HCT116 (cell line): Measurements from ENCODE around the gene RFXANK. TPM values are rescaled to one million over a fixed set of nuclear protein-coding genes. Genes with fewer than 3 reads are reported as not detected.

ENCODE experiments used
- ATAC-seq: fragments of 200-7000 bp; cut with Tn5 transposase; 2 replicates; pipeline ENCODE4 v1.9.1; 2020; ENCODE audit warnings: mild to moderate bottlenecking, moderate library complexity
- BruUV-seq: library from RNA; stranded (reverse); fragments of 400-500 nt; replicated peaks from 2 replicates; lab custom pipeline; 2021; lab: Mats Ljungman, UMichigan
- CTCF ChIA-PET: fragments of 300-600 bp; sonication (Branson Sonifier 250); formaldehyde crosslinking; loops from one replicate; lab custom pipeline; 2021; ENCODE audit warnings: antibody characterized with exemption; lab: Charles Lee
- POLR2A ChIA-PET: fragments of 300-600, 350-600 bp; sonication (Branson Sonifier 250); formaldehyde crosslinking; loops from one replicate; lab custom pipeline; 2021; ENCODE audit warnings: antibody characterized with exemption; lab: Charles Lee
- RAD21 ChIA-PET, 2 experiments: fragments of 300-600 bp; sonication (Branson Sonifier 250); formaldehyde crosslinking; loops; one replicate each; lab custom pipeline; 2023; ENCODE audit warnings: low total read pairs in 2 of 2; ENCODE audit not compliant: uncharacterized antibody in 2 of 2, unreplicated experiment in 2 of 2, low non-redundant PET in 1 of 2; lab: Charles Lee
- DNase-seq: peaks from one replicate; pipeline ENCODE4 v3.0.0-alpha.2; 2010; ENCODE audit warnings: low read depth, low spot score
- H2AFZ ChIP-seq: fragments of 200-600 bp; shearing (Covaris generic), sonication (generic); 2 replicates; pipeline ENCODE4 v1.6.1; 2017; ENCODE audit warnings: low read depth, mixed run types, mixed read lengths, antibody characterized with exemption, low read length; ENCODE audit not compliant: poor library complexity, severe bottlenecking
- H3K27ac ChIP-seq: 2 replicates; pipeline ENCODE4 v1.5.1; 2012; ENCODE audit warnings: low read depth, low read length
- H3K27me3 ChIP-seq: fragments of 200-600 bp; sonication (generic); 2 replicates; pipeline ENCODE4 v1.6.1; 2016; ENCODE audit warnings: mixed run types, low read length, mixed read lengths; ENCODE audit not compliant: insufficient read depth
- H3K36me3 ChIP-seq, 2 experiments: fragments of 200-500 bp in 1 of 2; fragments of 200-600 bp in 1 of 2; sonication (Bioruptor generic) in 1 of 2; sonication (generic) in 1 of 2; 2 replicates each; pipeline versions ENCODE4 v1.5.1 to v1.6.1; 2014 to 2016; ENCODE audit warnings: low read length in 2 of 2, inconsistent platforms in 1 of 2, mixed read lengths in 1 of 2, mixed run types in 1 of 2; ENCODE audit not compliant: insufficient read depth in 2 of 2, control insufficient read depth in 1 of 2
- H3K4me1 ChIP-seq, 2 experiments: fragments of 200-600 bp in 1 of 2; sonication (generic) in 1 of 2; 2 replicates each; pipeline versions ENCODE4 v1.5.1 to v1.6.1; 2012 to 2017; ENCODE audit warnings: low read length in 2 of 2, inconsistent platforms in 1 of 2, mild to moderate bottlenecking in 1 of 2, mixed read lengths in 1 of 2, mixed run types in 1 of 2, moderate library complexity in 1 of 2; ENCODE audit not compliant: insufficient read depth in 2 of 2, control insufficient read depth in 1 of 2
- H3K4me2 ChIP-seq: fragments of 200-600 bp; sonication (generic); 2 replicates; pipeline ENCODE4 v1.6.1; 2017; ENCODE audit warnings: mixed run types, low read length, mixed read lengths
- H3K4me3 ChIP-seq, 2 experiments: fragments of 200-600 bp in 1 of 2; sonication (generic) in 1 of 2; replicated peaks in 1 of 2; 2 replicates each; pipeline ENCODE4 v1.5.1; 2011 to 2016; ENCODE audit warnings: low read length in 2 of 2, control low read depth in 1 of 2, low read depth in 1 of 2, mild to moderate bottlenecking in 1 of 2, mixed read lengths in 1 of 2, mixed run types in 1 of 2
- H3K79me2 ChIP-seq: fragments of 200-600 bp; sonication (generic); 2 replicates; pipeline ENCODE4 v1.6.1; 2017; ENCODE audit warnings: mild to moderate bottlenecking, mixed run types, low read length, moderate library complexity, mixed read lengths; ENCODE audit not compliant: insufficient read depth
- H3K9ac ChIP-seq: fragments of 200-600 bp; sonication (generic); 2 replicates; pipeline ENCODE4 v1.6.1; 2016; ENCODE audit warnings: low read length, mixed read lengths
- H3K9me2 ChIP-seq: fragments of 200-600 bp; sonication (generic), shearing (Covaris generic); 2 replicates; pipeline ENCODE4 v1.6.1; 2017; ENCODE audit warnings: mixed run types, mild to moderate bottlenecking, moderate library complexity; ENCODE audit not compliant: insufficient read depth
- H3K9me3 ChIP-seq, 2 experiments: fragments of 200-500 bp in 1 of 2; fragments of 200-600 bp in 1 of 2; sonication (Bioruptor generic) in 1 of 2; sonication (generic) in 1 of 2; 2 replicates each; pipeline ENCODE4 v1.6.1; 2014 to 2017; ENCODE audit warnings: low read length in 2 of 2, mixed read lengths in 2 of 2, inconsistent platforms in 1 of 2, low read depth in 1 of 2, mild to moderate bottlenecking in 1 of 2, mixed run types in 1 of 2, moderate library complexity in 1 of 2; ENCODE audit not compliant: control insufficient read depth in 1 of 2, insufficient read depth in 1 of 2
- H4K20me1 ChIP-seq: fragments of 200-600 bp; sonication (generic), shearing (Covaris generic); 2 replicates; pipeline ENCODE4 v1.6.1; 2017; ENCODE audit warnings: mixed run types, mild to moderate bottlenecking, moderate library complexity; ENCODE audit not compliant: insufficient read depth
- CBX3 ChIP-seq: IDR thresholded peaks from 2 replicates; pipeline ENCODE4 v1.6.1; 2012; ENCODE audit warnings: low read depth
- EGR1 ChIP-seq: IDR thresholded peaks from 2 replicates; pipeline ENCODE4 v1.6.1; 2012; ENCODE audit warnings: low read depth
- ELF1 ChIP-seq: IDR thresholded peaks from 2 replicates; pipeline ENCODE4 v1.6.1; 2012; ENCODE audit warnings: low read depth, borderline replicate concordance
- EZH2 ChIP-seq: fragments of 200-600 bp; sonication (generic); IDR thresholded peaks from 2 replicates; pipeline ENCODE4 v1.6.1; 2017; ENCODE audit warnings: antibody characterized with exemption, mixed run types
- EZH2phosphoT487 ChIP-seq: fragments of 200-600 bp; IDR thresholded peaks from 2 replicates; pipeline ENCODE4 v1.6.1; 2018; ENCODE audit warnings: antibody characterized with exemption, borderline replicate concordance
- JUND ChIP-seq: IDR thresholded peaks from 2 replicates; pipeline ENCODE4 v1.6.1; 2012
- POLR2AphosphoS5 ChIP-seq: IDR thresholded peaks from 2 replicates; pipeline ENCODE4 v1.6.1; 2011; ENCODE audit warnings: mild to moderate bottlenecking, low read depth, low read length, moderate library complexity
- RAD21 ChIP-seq: IDR thresholded peaks from 2 replicates; pipeline ENCODE4 v1.6.1; 2012; ENCODE audit warnings: low read depth, mild to moderate bottlenecking
- REST ChIP-seq: IDR thresholded peaks from 2 replicates; pipeline ENCODE4 v1.6.1; 2012; ENCODE audit warnings: low read depth
- SIN3A ChIP-seq: IDR thresholded peaks from 2 replicates; pipeline ENCODE4 v1.6.1; 2012; ENCODE audit warnings: low read depth
- SP1 ChIP-seq: IDR thresholded peaks from 2 replicates; pipeline ENCODE4 v1.6.1; 2012; ENCODE audit warnings: low read depth
- ZBTB33 ChIP-seq: IDR thresholded peaks from 2 replicates; pipeline ENCODE4 v1.6.1; 2011; ENCODE audit warnings: mild to moderate bottlenecking, low read length, moderate library complexity; ENCODE audit not compliant: insufficient replicate concordance; ENCODE audit errors: extremely low read depth
- ZFX ChIP-seq: fragments of 450-650 bp; IDR thresholded peaks from 2 replicates; pipeline ENCODE4 v1.6.1; 2017
- ZNF274 ChIP-seq: fragments of 200-500 bp; sonication (Bioruptor generic); IDR thresholded peaks from 2 replicates; pipeline ENCODE4 v1.6.1; 2014; ENCODE audit warnings: mild to moderate bottlenecking, low read depth, low read length, inconsistent platforms
- intact Hi-C: fragments of 100-400 bp; cut with micrococcal nuclease; formaldehyde crosslinking; loops from 2 replicates; pipeline ENCODE4 v1.10.0; 2022
- total RNA-seq: library from RNA; stranded (reverse); gene quantifications from one replicate; pipeline ENCODE4 v1.2.1, GENCODE V29; 2021; ENCODE audit not compliant: unreplicated experiment

The RFXANK gene
- total RNA-seq, 1 experiment from 2014 or later, result 78.9 TPM

GRCh38 chr19:19162495-19162894, 29.6 kb upstream of the RFXANK start:
- Histone ChIP-seq H3K9me2 (no peaks in the 10 kb centered on the region), H3K79me2 (no peaks in the 10 kb centered on the region), H3K9me3 (no peaks in the 10 kb centered on the region), H3K9ac (no peak overlapping the region), H3K4me1 (no peaks in the 10 kb centered on the region), H3K27ac (no peak overlapping the region), H3K4me2 (no peak overlapping the region), H3K36me3 (no peaks in the 10 kb centered on the region), H2AFZ (no peak overlapping the region), H3K4me3 (no peak overlapping the region), H4K20me1 (no peaks in the 10 kb centered on the region), H3K27me3 (no peaks in the 10 kb centered on the region)
- RAD21 ChIA-PET, result no interaction called here
- DNase-seq (no peak), ATAC-seq (no peak)
- intact Hi-C loops, result no loop called here
- BruUV-seq, result no TSS peak
- CTCF ChIA-PET, result no interaction called here
- POLR2A ChIA-PET, result no interaction called here
- TF ChIP-seq EZH2, result no peak
- no peak for TF ChIP-seq POLR2AphosphoS5
- TF ChIP-seq SIN3A, result no peak
- TF ChIP-seq EGR1, result no peak
- no peak for TF ChIP-seq ZBTB33
- TF ChIP-seq SP1, result no peak
- no peak for TF ChIP-seq EZH2phosphoT487
- TF ChIP-seq ZNF274, result no peak

GRCh38 chr19:19165396-19165795, 26.7 kb upstream of the RFXANK start:
- intact Hi-C loops, result no loop called here
- BruUV-seq, result no TSS peak
- H2AFZ ChIP-seq, result no peak overlapping the region
- H3K9me2 ChIP-seq, result no peaks in the 10 kb centered on the region
- ChIA-PET CTCF (no interaction called here), POLR2A (no interaction called here), RAD21 (no interaction called here)
- H3K4me3 ChIP-seq, result no peak overlapping the region
- H3K4me1 ChIP-seq, result no peaks in the 10 kb centered on the region
- no peak overlapping the region for H3K9ac ChIP-seq
- ATAC-seq, result no peak
- no peak for DNase-seq
- no peaks in the 10 kb centered on the region for H3K9me3 ChIP-seq
- H4K20me1 ChIP-seq, result no peaks in the 10 kb centered on the region
- H3K36me3 ChIP-seq, result no peaks in the 10 kb centered on the region
- no peak overlapping the region for H3K4me2 ChIP-seq
- H3K27me3 ChIP-seq, result no peaks in the 10 kb centered on the region
- no peak overlapping the region for H3K27ac ChIP-seq
- H3K79me2 ChIP-seq, result no peaks in the 10 kb centered on the region
- TF ChIP-seq REST (no peak), POLR2AphosphoS5 (no peak), JUND (no peak), ZNF274 (no peak), RAD21 (no peak), ZFX (no peak), ELF1 (no peak), EZH2phosphoT487 (no peak), EGR1 (no peak), CBX3 (no peak), SIN3A (no peak), SP1 (no peak)
